IMR-90 (cell line): Measurements from ENCODE around the gene MARCHF2. TPM values are rescaled to one million over a fixed set of nuclear protein-coding genes. Genes with fewer than 3 reads are reported as not detected.

ENCODE experiments used
- ATAC-seq: fragments of 200-7000 bp; cut with Tn5 transposase; 2 replicates; pipeline ENCODE4 v1.9.1; 2020; ENCODE audit warnings: low read depth, mild to moderate bottlenecking, moderate library complexity
- BruUV-seq: library from RNA; stranded (reverse); fragments of 400-500 nt; replicated peaks from 2 replicates; lab custom pipeline; 2021; lab: Mats Ljungman, UMichigan
- CTCF ChIA-PET: fragments of 300-600 bp; formaldehyde crosslinking; extraction: SDS; loops from one replicate; lab custom pipeline; 2021; ENCODE audit warnings: antibody characterized with exemption; lab: Yijun Ruan, JAX
- POLR2A ChIA-PET: fragments of 300-600 bp; sonication (Branson Sonifier 250); formaldehyde crosslinking; loops from one replicate; lab custom pipeline; 2022; ENCODE audit warnings: antibody characterized with exemption; ENCODE audit not compliant: unreplicated experiment; lab: Charles Lee
- DNase-seq: peaks from one replicate; pipeline ENCODE4 v3.0.0; 2013
- H2AFZ ChIP-seq: replicated peaks from 2 replicates; pipeline ENCODE3; 2013; ENCODE audit warnings: low read length, mild to moderate bottlenecking; ENCODE audit not compliant: poor library complexity
- H2AK5ac ChIP-seq: 2 replicates; pipeline ENCODE4 v1.6.1; 2013; ENCODE audit warnings: low read depth, low read length, inconsistent platforms
- H2AK9ac ChIP-seq: replicated peaks from 2 replicates; pipeline ENCODE3; 2013; ENCODE audit warnings: mild to moderate bottlenecking, low read depth, low read length, moderate library complexity; ENCODE audit not compliant: poor library complexity
- H2BK120ac ChIP-seq: 2 replicates; pipeline ENCODE4 v1.6.1; 2013; ENCODE audit warnings: low read depth, low read length, inconsistent platforms
- H2BK15ac ChIP-seq: 3 replicates; pipeline ENCODE4 v1.6.1; 2013; ENCODE audit warnings: low read depth, low read length, inconsistent platforms
- H2BK20ac ChIP-seq: 2 replicates; pipeline ENCODE4 v1.6.1; 2013; ENCODE audit warnings: low read depth, mild to moderate bottlenecking, inconsistent platforms, low read length, moderate library complexity
- H2BK5ac ChIP-seq: 2 replicates; pipeline ENCODE4 v1.6.1; 2013; ENCODE audit warnings: mild to moderate bottlenecking, low read depth, low read length, inconsistent platforms; ENCODE audit not compliant: poor library complexity, severe bottlenecking
- H3K14ac ChIP-seq: replicated peaks from 2 replicates; pipeline ENCODE4 v1.6.1; 2013; ENCODE audit warnings: low read depth, low read length, inconsistent platforms
- H3K18ac ChIP-seq: 2 replicates; pipeline ENCODE4 v1.6.1; 2013; ENCODE audit warnings: low read depth, low read length, control low read depth
- H3K23ac ChIP-seq: 2 replicates; pipeline ENCODE4 v1.6.1; 2013; ENCODE audit warnings: low read depth, low read length, inconsistent platforms
- H3K27ac ChIP-seq: 2 replicates; pipeline ENCODE4 v1.5.1; 2013; ENCODE audit warnings: mild to moderate bottlenecking, control low read depth, low read length; ENCODE audit not compliant: insufficient read depth
- H3K27me3 ChIP-seq: 2 replicates; pipeline ENCODE4 v1.6.1; 2013; ENCODE audit warnings: low read length; ENCODE audit not compliant: control insufficient read depth, insufficient read depth
- H3K36me3 ChIP-seq: 2 replicates; pipeline ENCODE4 v1.6.1; 2013; ENCODE audit warnings: low read length, mixed read lengths; ENCODE audit not compliant: control insufficient read depth, insufficient read depth
- H3K4ac ChIP-seq: 2 replicates; pipeline ENCODE4 v1.6.1; 2013; ENCODE audit warnings: low read depth, low read length, inconsistent platforms
- H3K4me1 ChIP-seq: 2 replicates; pipeline ENCODE4 v1.6.1; 2013; ENCODE audit warnings: low read length, mixed read lengths; ENCODE audit not compliant: control insufficient read depth, insufficient read depth
- H3K4me2 ChIP-seq: 2 replicates; pipeline ENCODE4 v1.6.1; 2013; ENCODE audit warnings: low read depth, mild to moderate bottlenecking, control low read depth, low read length, moderate library complexity
- H3K4me3 ChIP-seq: 2 replicates; pipeline ENCODE4 v1.5.1; 2013; ENCODE audit warnings: low read depth, mild to moderate bottlenecking, control low read depth, low read length, moderate library complexity; ENCODE audit not compliant: insufficient read depth
- H3K56ac ChIP-seq: 2 replicates; pipeline ENCODE4 v1.6.1; 2013; ENCODE audit warnings: low read length, inconsistent platforms; ENCODE audit not compliant: insufficient read depth; ENCODE audit errors: extremely low read depth
- H3K79me1 ChIP-seq, 2 experiments: 2 replicates each; pipeline ENCODE4 v1.6.1; 2013; ENCODE audit warnings: low read length in 2 of 2, inconsistent platforms in 1 of 2, low read depth in 1 of 2
- H3K9ac ChIP-seq: 2 replicates; pipeline ENCODE4 v1.6.1; 2013; ENCODE audit warnings: low read depth, low read length, control low read depth
- H3K9me1 ChIP-seq: 2 replicates; pipeline ENCODE4 v1.6.1; 2013; ENCODE audit warnings: low read length, inconsistent platforms; ENCODE audit not compliant: insufficient read depth
- H3K9me3 ChIP-seq: 2 replicates; pipeline ENCODE4 v1.6.1; 2013; ENCODE audit warnings: low read length; ENCODE audit not compliant: control insufficient read depth, insufficient read depth
- H4K20me1 ChIP-seq: 2 replicates; pipeline ENCODE4 v1.6.1; 2013; ENCODE audit warnings: low read length, inconsistent platforms; ENCODE audit not compliant: insufficient read depth
- H4K5ac ChIP-seq: 2 replicates; pipeline ENCODE4 v1.6.1; 2013; ENCODE audit warnings: mild to moderate bottlenecking, low read depth, low read length, control low read depth
- H4K8ac ChIP-seq, 2 experiments: 2 replicates each; pipeline ENCODE4 v1.6.1; 2013; ENCODE audit warnings: low read depth in 2 of 2, low read length in 2 of 2, control low read depth in 1 of 2, inconsistent platforms in 1 of 2
- H4K91ac ChIP-seq: 2 replicates; pipeline ENCODE4 v1.6.1; 2013; ENCODE audit warnings: low read depth, low read length, inconsistent platforms; ENCODE audit not compliant: insufficient read depth
- CEBPB ChIP-seq: IDR thresholded peaks from 2 replicates; pipeline ENCODE4 v1.6.1; 2012; ENCODE audit warnings: low read depth, low read length, improper control_type of control experiment
- ELK1 ChIP-seq: fragments of 150-350 bp; IDR thresholded peaks from 2 replicates; pipeline ENCODE4 v1.6.1; 2016; ENCODE audit warnings: low read depth, mild to moderate bottlenecking, low read length, moderate library complexity, borderline replicate concordance
- FOS ChIP-seq: fragments of 150-350 bp; IDR thresholded peaks from 2 replicates; pipeline ENCODE4 v1.6.1; 2016; ENCODE audit warnings: low read depth, low read length
- MXI1 ChIP-seq: IDR thresholded peaks from 2 replicates; pipeline ENCODE4 v1.6.1; 2012; ENCODE audit warnings: low read depth, mild to moderate bottlenecking, low read length, moderate library complexity, borderline replicate concordance
- NFE2L2 ChIP-seq: fragments of 150-350 bp; IDR thresholded peaks from 2 replicates; pipeline ENCODE4 v1.6.1; 2016; ENCODE audit warnings: low read depth, mild to moderate bottlenecking, low read length
- POLR2A ChIP-seq: IDR thresholded peaks from 2 replicates; pipeline ENCODE4 v1.6.1; 2012; ENCODE audit warnings: mild to moderate bottlenecking, low read depth, low read length
- RCOR1 ChIP-seq: IDR thresholded peaks from 2 replicates; pipeline ENCODE4 v1.6.1; 2012; ENCODE audit warnings: mild to moderate bottlenecking, low read length, improper control_type of control experiment; ENCODE audit not compliant: insufficient replicate concordance
- RFX5 ChIP-seq: IDR thresholded peaks from 2 replicates; pipeline ENCODE4 v1.8.0; 2012; ENCODE audit warnings: low read depth, mild to moderate bottlenecking, low read length, moderate library complexity
- WGBS, 2 experiments: methylation state at CpG; one replicate each; pipeline versions ENCODE4 v1.1.5 to v1.1.7; 2013; ENCODE audit warnings: missing lambda C conversion rate in 2 of 2; ENCODE audit not compliant: insufficient read length in 1 of 2; ENCODE audit errors: extremely low coverage in 2 of 2; 5-methylcytosine and 5-hydroxymethylcytosine counted together
- dilution Hi-C: fragments of 300-500 bp; cut with HindIII; formaldehyde crosslinking; loops from one replicate; pipeline ENCODE4 v1.14.3; 2018; ENCODE audit warnings: low sequenced_read_pairs; ENCODE audit not compliant: unreplicated experiment
- in situ Hi-C: fragments of 300-500 bp; cut with MboI; formaldehyde crosslinking; loops from 3 replicates; pipeline ENCODE4 v1.14.3; 2019; ENCODE audit warnings: low sequenced_read_pairs, inconsistent platforms, mixed read lengths
- intact Hi-C: fragments of 100-400 bp; cut with micrococcal nuclease; formaldehyde crosslinking; loops from 2 replicates; pipeline ENCODE4 v1.10.0; 2022
- polyA plus RNA-seq, 3 experiments: library from polyadenylated mRNA; depleted of rRNA; stranded (reverse); fragments of >200 nt; gene quantifications; 2 replicates each; pipeline ENCODE4 v1.2.3, GENCODE V29; 2012; ENCODE audit warnings: low replicate concordance in 1 of 3
- total RNA-seq: library from RNA; depleted of rRNA; stranded (reverse); fragments of >200 nt; gene quantifications from 2 replicates; pipeline ENCODE4 v1.2.3, GENCODE V29; 2012
- TF ChIP-seq, protein P1 (sequence below): fragments of 150-350 bp; IDR thresholded peaks from 2 replicates; pipeline ENCODE4 v1.6.1; 2017; ENCODE audit warnings: mild to moderate bottlenecking, antibody characterized with exemption, low read length, low read depth

Gene MARCHF2
- total and polyA plus RNA-seq, 2 of the 4 experiments (the other 2 are of a cell fraction): 33.8 to 58.8 TPM

DNA sequence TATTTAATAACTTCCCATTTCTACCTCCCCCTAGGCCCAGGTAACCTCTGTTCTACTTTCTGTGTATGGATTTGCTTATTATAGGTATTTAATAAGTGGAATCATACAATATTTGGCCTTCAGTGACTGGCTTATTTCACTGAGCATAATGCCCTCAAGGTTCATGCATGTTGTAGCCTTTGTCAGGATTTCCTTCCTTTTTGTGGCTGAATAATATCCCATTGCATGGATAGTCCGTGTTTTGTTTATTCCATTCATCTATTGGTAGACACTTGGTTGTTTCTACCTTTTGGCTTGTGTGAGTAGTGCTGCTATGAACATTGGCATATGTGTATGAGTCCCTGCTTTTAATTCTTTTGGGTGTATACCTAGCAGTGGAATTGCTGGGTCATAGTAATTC, 41.1 kb downstream of the MARCHF2 start:
- Histone ChIP-seq H4K20me1 (peaks cover 99% of the 10 kb centered on the region), H3K27me3 (no peaks in the 10 kb centered on the region), H2BK5ac (no peak overlapping the region), H3K56ac (no peak overlapping the region), H3K4me3 (no peak overlapping the region), H2AK5ac (no peak overlapping the region), H3K36me3 (peaks cover 17% of the 10 kb centered on the region), H2AK9ac (no peak overlapping the region), H2BK15ac (no peak overlapping the region), H3K14ac (no peak overlapping the region), H3K9ac (no peak overlapping the region), H4K91ac (no peak overlapping the region), H2AFZ (no peak overlapping the region), H3K27ac (no peak overlapping the region), H2BK20ac (no peak overlapping the region), H4K8ac (no peak overlapping the region), H3K4me2 (no peak overlapping the region), H3K4me1 (peaks cover 30% of the 10 kb centered on the region), H3K18ac (no peak overlapping the region), H3K9me3 (no peaks in the 10 kb centered on the region), H2BK120ac (no peak overlapping the region), H3K9me1 (peaks cover 51% of the 10 kb centered on the region), H4K5ac (no peak overlapping the region), H3K4ac (no peak overlapping the region), H3K79me1 (peaks cover 10 to 86% of the 10 kb centered on the region in 2 experiments), H3K23ac (no peak overlapping the region)
- BruUV-seq: no TSS peak
- POLR2A ChIA-PET: no interaction called here
- intact Hi-C loops (no loop called here), dilution Hi-C loops (no loop called here), in situ Hi-C loops (no loop called here)
- DNase-seq: no peak
- TF ChIP-seq CEBPB (no peak), ELK1 (no peak), NFE2L2 (no peak), RFX5 (no peak), MXI1 (no peak), RCOR1 (no peak), FOS (no peak), POLR2A (no peak)
- TF ChIP-seq, protein P1, sequence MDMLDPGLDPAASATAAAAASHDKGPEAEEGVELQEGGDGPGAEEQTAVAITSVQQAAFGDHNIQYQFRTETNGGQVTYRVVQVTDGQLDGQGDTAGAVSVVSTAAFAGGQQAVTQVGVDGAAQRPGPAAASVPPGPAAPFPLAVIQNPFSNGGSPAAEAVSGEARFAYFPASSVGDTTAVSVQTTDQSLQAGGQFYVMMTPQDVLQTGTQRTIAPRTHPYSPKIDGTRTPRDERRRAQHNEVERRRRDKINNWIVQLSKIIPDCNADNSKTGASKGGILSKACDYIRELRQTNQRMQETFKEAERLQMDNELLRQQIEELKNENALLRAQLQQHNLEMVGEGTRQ: no peak
- ATAC-seq: no peak
- 60% methylated on average over 1 of the region's 1 CpG; no CpG with 5 or more reads in 1 of the 2 experiments for WGBS, 2 experiments
- CTCF ChIA-PET: interaction anchor here (0.7 kb wide), 1 partner anchor 10 kb away, joined by 3 read pairs; no protein-coding TSS in a partner anchor
